Measurements from ENCODE around the gene SELENOK. TPM values are rescaled to one million over a fixed set of nuclear protein-coding genes. Genes with fewer than 3 reads are reported as not detected.
"Not testable (repeated sequence)": the region's sequence is repeated elsewhere in the genome, so short reads cannot be mapped to it uniquely, and the experiment has no call there.

Gene SELENOK
- total RNA-seq, 4 donors from 2014 or later = 41.1 to 67.3 (median 46.7) TPM

DNA sequence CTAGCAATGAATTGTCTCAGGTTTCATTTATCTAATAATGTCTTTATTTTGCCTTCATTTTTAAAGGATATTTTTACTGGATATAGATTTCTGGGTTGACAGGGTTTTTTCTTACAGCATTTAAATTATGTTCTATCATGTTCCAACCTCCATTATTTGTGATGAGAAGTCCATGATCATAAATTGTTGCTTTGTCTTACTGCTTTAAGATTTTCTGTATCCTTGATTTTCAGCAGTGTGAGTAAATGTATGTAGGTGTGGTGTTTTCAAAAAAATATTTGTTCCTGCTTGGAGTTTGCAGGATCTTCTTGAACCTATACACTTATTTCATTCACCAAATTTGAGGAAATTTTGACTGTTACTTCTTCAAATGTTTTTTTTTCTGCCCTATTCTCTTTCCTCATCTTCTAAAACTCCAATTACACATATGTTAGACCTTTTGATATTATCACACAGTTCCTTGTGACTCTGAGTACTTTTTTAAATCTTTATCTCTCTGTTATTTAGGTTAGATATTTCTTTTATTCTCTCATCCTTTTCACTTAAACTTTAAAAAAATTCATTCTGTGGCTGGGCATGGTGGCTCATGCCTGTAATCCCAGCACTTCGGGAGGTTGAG lies 43.7 kb upstream of the SELENOK start:
- DNase-seq (ENCODE audit: low spot score) (no peak), ATAC-seq (ENCODE audit: low FRiP score) (no peak)
- TF ChIP-seq, protein P1, sequence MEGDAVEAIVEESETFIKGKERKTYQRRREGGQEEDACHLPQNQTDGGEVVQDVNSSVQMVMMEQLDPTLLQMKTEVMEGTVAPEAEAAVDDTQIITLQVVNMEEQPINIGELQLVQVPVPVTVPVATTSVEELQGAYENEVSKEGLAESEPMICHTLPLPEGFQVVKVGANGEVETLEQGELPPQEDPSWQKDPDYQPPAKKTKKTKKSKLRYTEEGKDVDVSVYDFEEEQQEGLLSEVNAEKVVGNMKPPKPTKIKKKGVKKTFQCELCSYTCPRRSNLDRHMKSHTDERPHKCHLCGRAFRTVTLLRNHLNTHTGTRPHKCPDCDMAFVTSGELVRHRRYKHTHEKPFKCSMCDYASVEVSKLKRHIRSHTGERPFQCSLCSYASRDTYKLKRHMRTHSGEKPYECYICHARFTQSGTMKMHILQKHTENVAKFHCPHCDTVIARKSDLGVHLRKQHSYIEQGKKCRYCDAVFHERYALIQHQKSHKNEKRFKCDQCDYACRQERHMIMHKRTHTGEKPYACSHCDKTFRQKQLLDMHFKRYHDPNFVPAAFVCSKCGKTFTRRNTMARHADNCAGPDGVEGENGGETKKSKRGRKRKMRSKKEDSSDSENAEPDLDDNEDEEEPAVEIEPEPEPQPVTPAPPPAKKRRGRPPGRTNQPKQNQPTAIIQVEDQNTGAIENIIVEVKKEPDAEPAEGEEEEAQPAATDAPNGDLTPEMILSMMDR (IDR thresholded peaks at IDR 0.05) = no peak

DNA sequence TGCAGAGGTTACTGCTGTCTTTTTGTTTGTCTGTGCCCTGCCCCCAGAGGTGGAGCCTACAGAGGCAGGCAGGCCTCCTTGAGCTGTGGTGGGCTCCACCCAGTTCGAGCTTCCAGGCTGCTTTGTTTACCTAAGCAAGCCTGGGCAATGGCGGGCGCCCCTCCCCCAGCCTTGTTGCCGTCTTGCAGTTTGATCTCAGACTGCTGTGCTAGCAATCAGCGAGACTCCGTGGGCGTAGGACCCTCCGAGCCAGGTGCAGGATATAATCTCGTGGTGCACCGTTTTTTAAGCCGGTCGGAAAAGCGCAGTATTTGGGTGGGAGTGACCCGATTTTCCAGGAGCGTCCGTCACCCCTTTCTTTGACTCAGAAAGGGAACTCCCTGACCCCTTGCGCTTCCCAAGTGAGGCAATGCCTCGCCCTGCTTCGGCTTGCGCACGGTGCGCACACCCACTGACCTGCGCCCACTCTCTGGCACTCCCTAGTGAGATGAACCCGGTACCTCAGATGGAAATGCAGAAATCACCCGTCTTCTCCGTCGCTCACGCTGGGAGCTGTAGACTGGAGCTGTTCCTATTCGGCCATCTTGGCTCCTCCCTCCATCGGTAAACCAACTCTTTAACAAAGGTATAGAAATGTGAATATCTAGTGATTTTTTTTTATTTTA lies 35.7 kb upstream of the SELENOK start:
- ATAC-seq (ENCODE audit: low FRiP score); DNase-seq (ENCODE audit: low spot score): not testable (repeated sequence)

DNA sequence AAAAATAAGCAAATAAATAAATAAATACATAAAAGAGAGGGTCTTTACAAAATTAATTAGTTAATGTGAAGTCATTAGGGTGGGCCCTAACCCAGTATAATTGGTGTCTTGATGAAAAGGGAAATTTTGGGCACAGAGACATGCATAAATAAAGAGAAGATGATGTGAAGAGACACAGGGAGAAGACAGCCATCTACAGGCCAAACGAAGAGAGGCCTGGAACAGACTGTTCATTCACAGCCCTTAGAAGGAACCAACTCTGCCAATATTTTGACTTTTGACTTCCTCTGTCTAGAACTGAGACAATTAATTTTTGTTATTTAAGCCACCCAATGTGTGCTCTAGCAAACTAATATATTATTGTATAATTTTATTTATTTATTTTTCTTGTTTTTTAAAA lies 29.6 kb upstream of the SELENOK start:
- TF ChIP-seq, protein P1 (IDR thresholded peaks at IDR 0.05) = no peak
- no peak for ATAC-seq (ENCODE audit: low FRiP score)
- no peak for DNase-seq (ENCODE audit: low spot score)

DNA sequence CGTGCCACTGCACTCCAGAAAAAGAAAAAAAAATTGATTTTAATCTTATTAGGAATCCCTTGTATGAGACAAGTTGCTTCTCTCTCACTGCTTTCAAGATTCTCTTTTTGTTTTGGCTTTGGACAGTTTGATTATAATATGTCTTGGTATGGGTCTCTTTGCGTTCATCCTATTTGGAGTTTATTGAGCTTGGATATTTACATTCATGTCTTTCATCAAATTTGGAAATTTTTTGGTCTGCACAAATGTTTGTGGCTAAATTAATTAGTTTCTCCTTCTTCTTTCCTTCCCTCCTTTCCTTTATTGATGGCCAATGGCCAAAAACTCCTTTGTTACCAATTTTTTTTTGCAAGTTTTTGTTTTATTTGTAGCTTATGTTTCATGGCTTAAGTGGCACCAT lies 28.1 kb upstream of the SELENOK start:
- DNase-seq (ENCODE audit: low spot score) (no peak), ATAC-seq (ENCODE audit: low FRiP score) (no peak)
- TF ChIP-seq, protein P1 (IDR thresholded peaks at IDR 0.05) = no peak

DNA sequence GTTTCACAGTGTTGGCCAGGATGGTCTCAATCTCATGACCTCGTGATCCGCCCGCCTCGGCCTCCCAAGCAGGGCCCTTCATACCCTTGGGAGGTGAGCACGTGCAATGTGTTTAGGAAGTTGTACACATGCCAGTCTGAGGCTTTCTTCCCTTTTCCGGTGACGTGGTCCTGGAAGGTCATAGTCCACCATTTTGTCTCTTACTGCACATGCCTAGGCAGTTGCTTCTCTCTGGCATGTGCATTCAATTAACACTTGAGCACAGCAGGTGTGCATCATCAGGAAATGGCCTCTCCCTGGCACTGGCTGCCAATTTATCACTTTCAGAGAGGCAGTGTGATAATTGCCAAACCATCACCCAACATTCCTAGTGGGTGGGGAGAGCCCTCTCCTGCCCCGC lies 21.7 kb upstream of the SELENOK start:
- ATAC-seq (ENCODE audit: low FRiP score) (no peak), DNase-seq (ENCODE audit: low spot score) (no peak)
- TF ChIP-seq, protein P1 (IDR thresholded peaks at IDR 0.05) = no peak

DNA sequence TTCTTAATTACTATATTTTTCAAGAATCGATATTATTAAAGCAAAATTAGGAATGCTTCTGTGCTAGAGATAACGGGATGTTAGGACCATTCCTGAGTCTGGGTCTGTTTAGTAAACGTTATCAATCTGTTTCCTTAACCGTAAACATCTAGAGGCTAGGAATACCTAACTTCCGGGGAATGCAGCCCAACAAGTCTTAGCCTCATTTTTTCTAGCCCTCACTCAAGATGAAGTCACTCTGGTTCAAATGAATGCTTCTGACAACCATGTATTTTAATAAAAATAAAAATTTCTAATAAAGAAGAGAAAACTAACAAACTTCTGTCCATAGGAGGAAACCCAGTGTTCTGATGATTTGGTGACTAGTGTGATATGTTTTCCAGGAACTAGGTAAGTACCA lies 11.1 kb upstream of the SELENOK start:
- DNase-seq (ENCODE audit: low spot score) (no peak), ATAC-seq (ENCODE audit: low FRiP score) (no peak)
- TF ChIP-seq, protein P1 (IDR thresholded peaks at IDR 0.05) = no peak

DNA sequence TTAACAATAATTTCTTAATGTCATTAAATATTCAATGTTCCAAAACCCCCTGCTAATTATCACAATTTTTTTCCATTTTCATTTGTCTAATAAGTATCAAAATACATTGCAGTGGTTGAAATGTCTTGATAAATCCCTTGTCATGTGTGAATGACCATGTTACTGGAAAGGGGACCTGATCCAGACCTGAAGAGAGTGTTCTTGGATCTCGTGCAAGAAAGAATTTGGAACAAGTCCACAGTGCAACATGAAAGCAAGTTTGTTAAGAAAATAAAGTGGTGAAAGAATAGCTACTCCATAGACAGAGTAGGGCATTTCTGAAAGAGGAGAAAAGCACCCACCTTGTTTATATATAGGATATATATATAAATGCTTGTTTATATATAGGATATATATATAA lies 10.4 kb upstream of the SELENOK start:
- TF ChIP-seq, protein P1 (IDR thresholded peaks at IDR 0.05) = no peak
- ATAC-seq (ENCODE audit: low FRiP score) = no peak
- no peak for DNase-seq (ENCODE audit: low spot score)
